Mesothelial cell of epicardium (in vitro differentiated cells): ENCODE data around the gene FBXW5. TPM values are rescaled to one million over a fixed set of nuclear protein-coding genes. Genes with fewer than 3 reads are reported as not detected.

ENCODE experiments used
- DNase-seq, 2 experiments: peaks; one replicate each; pipeline ENCODE4 v3.0.0; 2021; ENCODE audit warnings: low spot score in 2 of 2; ENCODE audit not compliant: unreplicated experiment in 2 of 2
- H3K27ac Mint-ChIP-seq: 2 replicates; pipeline ENCODE4 v1.8.0; 2021; ENCODE audit warnings: mixed read lengths
- H3K27me3 Mint-ChIP-seq: 2 replicates; pipeline ENCODE4 v1.8.0; 2021; ENCODE audit warnings: low read depth, mixed read lengths
- H3K36me3 Mint-ChIP-seq: 2 replicates; pipeline ENCODE4 v1.8.0; 2021; ENCODE audit warnings: mixed read lengths
- H3K4me1 Mint-ChIP-seq: 2 replicates; pipeline ENCODE4 v1.8.0; 2021; ENCODE audit warnings: mixed read lengths
- H3K4me3 Mint-ChIP-seq: 2 replicates; pipeline ENCODE4 v1.8.0; 2021; ENCODE audit warnings: mild to moderate bottlenecking, moderate library complexity, mixed read lengths
- H3K9me3 Mint-ChIP-seq: 2 replicates; pipeline ENCODE4 v1.8.0; 2021; ENCODE audit warnings: mixed read lengths
- total RNA-seq: library from RNA; stranded (reverse); gene quantifications from 3 replicates; pipeline ENCODE4 v1.2.1, GENCODE V29; 2021
- TF ChIP-seq, protein P1 (sequence below): fragments of 200-600 bp; sonication (generic); IDR thresholded peaks from one replicate; pipeline ENCODE4 v1.5.0; 2021; ENCODE audit warnings: antibody characterized with exemption; ENCODE audit not compliant: unreplicated experiment

FBXW5 gene
- total RNA-seq, 1 donor from 2014 or later: 58.9 TPM

DNA sequence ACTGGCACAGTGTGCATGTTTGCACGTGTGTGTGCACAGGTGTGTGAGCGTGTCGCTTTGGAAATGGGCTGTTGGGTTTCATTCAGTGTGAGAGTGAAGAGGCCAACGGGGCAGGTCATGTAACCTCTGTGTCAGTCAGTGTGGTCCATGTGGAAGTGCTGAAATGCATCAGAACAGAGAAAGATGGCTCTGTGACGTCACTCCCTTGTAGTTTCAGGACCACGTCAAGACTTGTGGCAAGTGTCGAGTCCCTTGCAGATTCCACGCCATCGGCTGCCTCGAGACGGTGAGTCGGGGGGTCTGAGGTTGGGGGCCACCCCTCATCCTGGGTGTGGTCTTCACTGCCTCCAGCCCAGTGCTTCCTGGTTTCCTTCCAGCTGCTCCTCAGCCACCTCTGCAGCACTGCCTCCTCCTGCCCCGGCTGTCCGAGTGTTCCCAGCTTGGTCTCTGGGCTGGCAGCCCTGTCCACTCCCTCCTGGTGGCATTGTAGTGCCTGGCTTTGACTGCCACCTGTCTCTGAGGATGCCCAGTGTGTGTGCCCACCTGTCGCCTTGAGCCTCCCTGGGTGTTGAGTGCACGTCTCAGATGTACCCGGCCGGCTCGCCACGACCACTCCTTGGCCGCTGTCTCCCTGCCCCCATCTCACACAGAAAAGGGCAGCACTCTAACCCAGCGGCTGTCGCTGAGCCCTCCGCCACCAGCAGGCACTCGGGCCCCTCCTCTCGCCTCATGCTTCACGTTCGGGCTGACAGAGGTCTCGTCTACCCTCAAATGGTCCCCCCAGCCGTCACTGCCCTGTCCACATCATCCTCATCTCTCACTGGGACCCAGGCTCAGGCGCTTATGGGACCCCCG lies 28.0 kb downstream of the FBXW5 start:
- Mint-ChIP-seq H3K4me3 (no peak overlapping the region), H3K27me3 (no peaks in the 10 kb centered on the region), H3K4me1 (no peaks in the 10 kb centered on the region), H3K27ac (no peak overlapping the region), H3K9me3 (no peaks in the 10 kb centered on the region), H3K36me3 (peaks cover 15% of the 10 kb centered on the region)
- TF ChIP-seq, protein P1, sequence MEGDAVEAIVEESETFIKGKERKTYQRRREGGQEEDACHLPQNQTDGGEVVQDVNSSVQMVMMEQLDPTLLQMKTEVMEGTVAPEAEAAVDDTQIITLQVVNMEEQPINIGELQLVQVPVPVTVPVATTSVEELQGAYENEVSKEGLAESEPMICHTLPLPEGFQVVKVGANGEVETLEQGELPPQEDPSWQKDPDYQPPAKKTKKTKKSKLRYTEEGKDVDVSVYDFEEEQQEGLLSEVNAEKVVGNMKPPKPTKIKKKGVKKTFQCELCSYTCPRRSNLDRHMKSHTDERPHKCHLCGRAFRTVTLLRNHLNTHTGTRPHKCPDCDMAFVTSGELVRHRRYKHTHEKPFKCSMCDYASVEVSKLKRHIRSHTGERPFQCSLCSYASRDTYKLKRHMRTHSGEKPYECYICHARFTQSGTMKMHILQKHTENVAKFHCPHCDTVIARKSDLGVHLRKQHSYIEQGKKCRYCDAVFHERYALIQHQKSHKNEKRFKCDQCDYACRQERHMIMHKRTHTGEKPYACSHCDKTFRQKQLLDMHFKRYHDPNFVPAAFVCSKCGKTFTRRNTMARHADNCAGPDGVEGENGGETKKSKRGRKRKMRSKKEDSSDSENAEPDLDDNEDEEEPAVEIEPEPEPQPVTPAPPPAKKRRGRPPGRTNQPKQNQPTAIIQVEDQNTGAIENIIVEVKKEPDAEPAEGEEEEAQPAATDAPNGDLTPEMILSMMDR: no peak
- DNase-seq: no peak

DNA sequence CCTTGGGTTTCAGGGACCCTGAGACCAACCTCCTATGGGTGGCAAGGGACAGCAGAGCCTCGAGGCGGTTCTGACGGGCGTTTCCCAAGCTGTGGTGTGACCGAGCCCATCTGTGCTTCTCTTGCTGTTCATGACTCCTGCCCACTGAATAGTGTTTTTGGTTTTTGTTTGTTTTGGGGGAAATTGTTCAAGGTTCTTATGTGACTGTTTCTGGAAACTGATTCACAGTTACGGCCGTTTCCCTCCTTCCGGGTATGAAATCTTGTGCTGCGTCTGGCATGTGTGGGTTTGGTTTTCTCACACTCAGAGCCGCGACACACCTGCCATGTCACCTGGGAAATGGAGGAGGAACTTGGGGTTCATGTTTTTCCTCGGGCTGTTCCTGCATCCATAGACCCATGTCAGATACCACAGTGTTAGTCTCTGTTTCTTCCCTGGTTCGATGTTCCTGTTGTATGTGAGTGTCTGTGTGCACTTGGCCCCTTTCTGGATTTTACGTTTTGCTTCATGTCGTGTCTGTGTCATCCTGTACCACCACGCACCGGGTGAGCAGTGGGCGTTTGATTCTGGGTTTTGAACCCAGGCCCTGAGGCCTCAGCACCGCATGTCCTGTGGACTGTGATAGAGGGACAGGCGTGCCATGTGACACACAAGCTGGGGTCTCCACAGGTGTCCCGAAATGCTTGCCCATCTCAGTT lies 28.8 kb downstream of the FBXW5 start:
- Mint-ChIP-seq H3K9me3 (no peaks in the 10 kb centered on the region), H3K4me1 (no peaks in the 10 kb centered on the region), H3K36me3 (peaks cover 16% of the 10 kb centered on the region), H3K27ac (no peak overlapping the region), H3K4me3 (no peak overlapping the region), H3K27me3 (no peaks in the 10 kb centered on the region)
- DNase-seq: no peak
- TF ChIP-seq, protein P1: no peak

DNA sequence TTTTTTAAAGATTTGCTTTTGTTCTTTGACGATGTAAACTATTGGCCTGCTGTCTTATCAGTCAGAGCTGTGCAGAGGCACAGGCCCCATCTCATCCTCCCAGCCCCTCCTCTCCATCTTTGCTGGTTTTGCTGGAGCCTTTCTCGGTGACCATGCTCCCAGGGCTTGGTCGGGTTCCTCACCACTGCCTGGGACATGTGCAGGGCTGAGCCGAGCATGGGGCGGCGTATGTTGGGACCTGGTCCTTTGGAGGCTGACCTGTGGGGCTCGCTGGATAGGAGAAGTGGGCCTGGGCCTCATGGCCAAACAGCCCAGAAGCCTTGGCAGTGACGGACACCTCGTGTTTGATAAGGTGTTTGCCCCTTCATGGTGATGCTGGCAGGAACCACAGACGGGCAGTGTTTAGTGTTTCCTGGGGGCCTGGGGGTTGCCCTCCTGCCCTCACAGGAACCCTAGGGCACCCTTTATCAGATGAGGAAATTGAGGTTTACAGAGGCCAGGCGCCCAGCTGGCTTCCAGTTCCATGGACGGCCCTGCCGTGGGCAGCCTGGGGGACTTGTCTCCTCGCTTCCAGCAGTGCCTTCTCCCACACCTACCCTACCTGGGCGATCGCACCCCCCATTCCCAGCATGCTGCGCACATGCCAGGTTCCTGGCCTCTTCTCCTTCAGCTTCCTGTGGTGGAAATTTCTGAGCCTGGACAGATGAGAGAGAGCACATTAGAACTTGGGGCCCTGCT lies 30.7 kb downstream of the FBXW5 start:
- H3K36me3 Mint-ChIP-seq: peaks cover 14% of the 10 kb centered on the region

DNA sequence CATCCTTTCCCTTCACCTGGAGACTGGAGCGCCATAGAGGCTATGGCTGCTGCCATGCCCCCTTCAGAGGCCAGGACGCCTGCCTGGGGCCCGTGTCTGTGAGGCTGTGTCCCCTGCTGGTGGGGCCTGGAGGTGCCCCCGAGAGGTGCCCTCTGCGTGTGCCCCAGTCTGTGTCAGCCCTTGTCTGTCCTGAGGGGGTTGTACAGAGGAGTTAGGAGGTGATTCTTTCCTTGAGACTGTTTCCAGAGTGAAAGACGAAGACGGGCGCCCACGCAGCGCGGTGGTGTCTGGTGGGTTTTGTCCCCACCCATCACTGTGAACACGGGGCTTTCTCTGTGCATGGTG lies 33.7 kb downstream of the FBXW5 start:
- TF ChIP-seq, protein P1: no peak
- Mint-ChIP-seq H3K36me3 (peaks cover 19% of the 10 kb centered on the region), H3K27ac (no peak overlapping the region), H3K4me3 (no peak overlapping the region), H3K27me3 (no peaks in the 10 kb centered on the region), H3K9me3 (no peaks in the 10 kb centered on the region), H3K4me1 (no peaks in the 10 kb centered on the region)
- no peak for DNase-seq

More for the DNA sequence above, 30.7 kb downstream of the FBXW5 start:
- Mint-ChIP-seq H3K4me1 (no peaks in the 10 kb centered on the region), H3K9me3 (no peaks in the 10 kb centered on the region), H3K27me3 (no peaks in the 10 kb centered on the region), H3K27ac (no peak overlapping the region), H3K4me3 (no peak overlapping the region)
- DNase-seq: no peak
- TF ChIP-seq, protein P1: no peak

DNA sequence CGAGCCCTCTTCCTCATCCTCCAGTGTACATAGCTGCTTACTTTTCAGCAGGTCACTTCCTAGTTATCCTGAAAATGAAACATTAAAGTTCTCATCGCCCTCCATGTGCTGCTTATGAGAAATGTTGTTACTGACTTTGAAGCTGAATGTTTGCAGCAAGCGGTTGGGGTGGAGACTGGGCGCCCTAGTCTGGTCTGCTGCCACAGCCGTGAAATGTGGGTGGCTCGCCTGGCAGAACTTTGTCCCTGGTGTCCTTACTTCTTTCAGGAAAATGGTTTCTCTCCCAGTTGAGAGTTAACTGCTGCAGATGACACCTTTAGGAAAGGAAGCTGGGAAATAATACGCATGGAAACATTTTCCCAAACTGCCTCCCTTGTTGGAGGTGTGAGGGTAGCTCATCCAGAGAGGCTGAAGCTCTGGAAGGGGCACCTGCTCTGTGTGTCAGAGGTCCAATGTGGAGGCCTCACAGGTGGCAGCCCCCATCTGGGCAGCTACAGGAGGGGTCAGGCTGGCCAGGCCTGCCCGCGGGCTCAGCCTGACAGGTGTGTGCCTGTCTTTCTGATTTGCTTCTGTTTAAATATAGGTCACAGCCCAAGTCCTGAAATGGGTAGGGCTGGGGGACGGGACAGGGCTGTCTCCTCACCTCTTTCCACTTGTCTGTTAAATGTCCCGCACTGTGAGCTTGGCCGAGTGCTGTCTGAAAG lies 34.2 kb downstream of the FBXW5 start:
- peaks cover 19% of the 10 kb centered on the region for H3K36me3 Mint-ChIP-seq
- H3K4me1 Mint-ChIP-seq: no peaks in the 10 kb centered on the region
- no peaks in the 10 kb centered on the region for H3K9me3 Mint-ChIP-seq
- no peaks in the 10 kb centered on the region for H3K27me3 Mint-ChIP-seq
- no peak overlapping the region for H3K27ac Mint-ChIP-seq
- no peak for DNase-seq
- TF ChIP-seq, protein P1: no peak
- no peak overlapping the region for H3K4me3 Mint-ChIP-seq
